GM12865 (cell line): ENCODE data around the gene CCDC194.

Experiments used
- DNase-seq: peaks from one replicate; pipeline ENCODE4 v3.0.0; 2010; ENCODE audit warnings: low read depth
- H3K4me3 ChIP-seq: 2 replicates; pipeline ENCODE4 v1.5.1; 2011; ENCODE audit warnings: mild to moderate bottlenecking, low read depth, low read length, control low read depth
- TF ChIP-seq, protein P1 (sequence below): IDR thresholded peaks from 2 replicates; pipeline ENCODE4 v1.5.1; 2011; ENCODE audit warnings: low read length, control low read depth, low read depth, inconsistent platforms; ENCODE audit not compliant: insufficient read depth; ENCODE audit errors: missing control alignments

CCDC194 gene

DNA sequence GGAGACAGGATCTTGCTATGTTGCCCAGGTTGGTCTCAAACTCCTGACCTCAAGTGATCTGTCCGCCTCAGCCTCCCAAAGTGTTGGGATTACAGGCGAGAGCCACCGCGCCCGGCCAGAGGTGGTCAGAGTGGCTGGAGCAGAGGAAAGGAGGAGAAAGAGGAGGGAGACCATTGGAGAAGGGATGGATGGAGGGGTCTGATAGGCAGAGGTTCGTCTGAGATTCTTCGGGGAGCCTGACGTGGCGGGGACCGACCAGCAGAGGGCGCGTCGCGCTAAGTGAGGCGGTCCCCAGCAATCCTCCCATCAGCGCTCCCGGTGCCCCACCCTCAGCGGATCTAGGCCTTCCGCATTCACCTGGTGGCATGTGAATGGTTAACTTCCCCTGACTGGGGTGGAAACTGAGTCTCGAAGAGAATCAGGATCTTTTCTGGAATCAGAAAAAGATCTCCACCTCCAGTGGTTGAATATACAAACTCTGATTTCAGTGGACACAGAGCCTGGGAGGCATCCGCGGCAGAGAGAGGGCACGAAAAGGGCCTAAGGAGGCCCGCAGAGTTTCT, 47.8 kb downstream of the CCDC194 start:
- TF ChIP-seq, protein P1, sequence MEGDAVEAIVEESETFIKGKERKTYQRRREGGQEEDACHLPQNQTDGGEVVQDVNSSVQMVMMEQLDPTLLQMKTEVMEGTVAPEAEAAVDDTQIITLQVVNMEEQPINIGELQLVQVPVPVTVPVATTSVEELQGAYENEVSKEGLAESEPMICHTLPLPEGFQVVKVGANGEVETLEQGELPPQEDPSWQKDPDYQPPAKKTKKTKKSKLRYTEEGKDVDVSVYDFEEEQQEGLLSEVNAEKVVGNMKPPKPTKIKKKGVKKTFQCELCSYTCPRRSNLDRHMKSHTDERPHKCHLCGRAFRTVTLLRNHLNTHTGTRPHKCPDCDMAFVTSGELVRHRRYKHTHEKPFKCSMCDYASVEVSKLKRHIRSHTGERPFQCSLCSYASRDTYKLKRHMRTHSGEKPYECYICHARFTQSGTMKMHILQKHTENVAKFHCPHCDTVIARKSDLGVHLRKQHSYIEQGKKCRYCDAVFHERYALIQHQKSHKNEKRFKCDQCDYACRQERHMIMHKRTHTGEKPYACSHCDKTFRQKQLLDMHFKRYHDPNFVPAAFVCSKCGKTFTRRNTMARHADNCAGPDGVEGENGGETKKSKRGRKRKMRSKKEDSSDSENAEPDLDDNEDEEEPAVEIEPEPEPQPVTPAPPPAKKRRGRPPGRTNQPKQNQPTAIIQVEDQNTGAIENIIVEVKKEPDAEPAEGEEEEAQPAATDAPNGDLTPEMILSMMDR, result peak; percentile 94

DNA sequence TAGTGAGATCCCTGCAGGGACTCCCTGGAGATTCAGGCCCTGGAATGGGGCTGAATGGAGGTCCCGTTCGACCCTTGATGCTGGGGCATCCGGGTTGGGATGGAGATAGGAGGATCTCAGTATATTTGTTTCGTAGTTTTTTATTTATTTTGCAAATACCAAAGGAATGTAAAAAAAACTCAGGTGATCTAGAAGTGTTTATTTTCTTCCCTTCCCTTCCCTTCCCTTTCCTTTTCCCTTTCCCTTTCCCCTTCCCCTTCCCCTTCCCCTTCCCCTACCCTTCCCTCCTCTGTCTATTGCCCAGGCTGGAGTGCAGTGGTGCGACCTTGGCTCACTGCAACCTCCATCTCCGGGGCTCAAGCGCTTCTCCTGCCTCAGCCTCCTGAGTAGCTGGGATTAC, 52.2 kb downstream of the CCDC194 start:
- TF ChIP-seq, protein P1, result no peak
- H3K4me3 ChIP-seq, result no peak overlapping the region
- no peak for DNase-seq

More for the DNA sequence above, 47.8 kb downstream of the CCDC194 start:
- DNase-seq, result peak; percentile 82
- H3K4me3 ChIP-seq, result no peak overlapping the region

DNA sequence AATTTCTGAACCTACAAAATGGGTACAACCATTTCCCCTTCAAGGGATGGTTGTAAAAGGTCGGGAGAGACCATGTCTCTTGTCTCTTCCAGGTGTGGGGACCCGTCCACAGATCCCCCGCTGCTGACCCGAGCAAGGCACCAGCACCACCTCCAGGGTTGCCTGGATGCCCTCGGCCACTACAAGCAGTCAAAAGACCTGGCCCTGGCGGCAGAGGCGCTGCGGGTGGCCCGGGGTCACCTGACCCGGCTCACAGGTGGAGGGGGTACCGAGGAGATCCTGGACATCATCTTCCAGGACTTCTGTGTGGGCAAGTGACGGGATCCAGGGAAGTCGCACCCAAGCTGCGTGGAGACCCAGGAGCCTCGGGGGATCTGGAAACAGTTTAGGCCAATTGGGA, 52.6 kb downstream of the CCDC194 start:
- no peak for DNase-seq
- no peak overlapping the region for H3K4me3 ChIP-seq
- TF ChIP-seq, protein P1, result no peak

DNA sequence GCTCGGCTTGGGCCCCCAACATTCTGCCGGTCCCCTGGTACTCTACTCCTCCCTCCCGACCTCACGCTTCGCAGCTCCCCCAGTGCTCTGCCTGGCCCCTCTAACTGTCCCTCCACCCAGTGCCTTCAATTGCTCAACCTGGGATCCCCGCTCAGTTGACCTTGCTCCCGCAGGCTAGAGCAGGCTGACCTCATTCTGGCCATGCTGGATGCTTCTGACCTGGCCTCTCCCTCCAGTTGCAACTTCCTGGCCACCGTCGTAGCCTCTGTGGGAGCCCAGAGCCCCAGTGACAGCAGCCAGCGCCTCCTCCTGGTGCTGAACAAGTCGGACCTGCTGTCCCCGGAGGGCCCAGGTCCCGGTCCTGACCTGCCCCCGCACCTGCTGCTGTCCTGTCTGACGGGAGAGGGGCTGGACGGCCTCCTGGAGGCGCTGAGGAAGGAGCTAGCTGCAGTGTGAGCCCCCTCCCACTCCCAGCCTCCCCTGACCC, 53.1 kb downstream of the CCDC194 start:
- TF ChIP-seq, protein P1, result no peak
- no peak overlapping the region for H3K4me3 ChIP-seq

More for the DNA sequence above, 53.1 kb downstream of the CCDC194 start:
- DNase-seq, result no peak
